ENCODE measurements around the gene BAZ1A. TPM values are rescaled to one million over a fixed set of nuclear protein-coding genes. Genes with fewer than 3 reads are reported as not detected.

Gene BAZ1A
- total RNA-seq, 2 experiments from 2014 or later, result 47.4 to 49.4 TPM

GRCh38 chr14:34775342-34775741 is 99.8 kb downstream of the BAZ1A start:
- H3K4me1 Mint-ChIP-seq (ENCODE audit: low read depth), result no peaks in the 10 kb centered on the region
- H3K4me3 Mint-ChIP-seq, result no peak overlapping the region
- POLR2A ChIA-PET, result no interaction called here
- DNase-seq (no peak), ATAC-seq (no peak)
- intact Hi-C loops (cut with micrococcal nuclease), result no loop called here
- CTCF ChIA-PET, result no interaction called here
- H3K36me3 Mint-ChIP-seq (ENCODE audit: low read depth), result peaks cover 46% of the 10 kb centered on the region
- TF ChIP-seq CTCF (IDR thresholded peaks at IDR 0.05), result no peak
- no peaks in the 10 kb centered on the region for H3K27me3 Mint-ChIP-seq
- no peak overlapping the region for H3K27ac Mint-ChIP-seq
- no peaks in the 10 kb centered on the region for H3K9me3 Mint-ChIP-seq

- no peak for TF ChIP-seq CTCF (IDR thresholded peaks at IDR 0.05)
- H3K27ac Mint-ChIP-seq, result no peak overlapping the region
- no peak for ATAC-seq
Observed at GRCh38 chr14:34770901-34771300, 104.3 kb downstream of the BAZ1A start.

GRCh38 chr14:34766606-34767005 is 108.6 kb downstream of the BAZ1A start:
- Mint-ChIP-seq H3K27ac (no peak overlapping the region), H3K4me3 (no peak overlapping the region), H3K4me1 (ENCODE audit: low read depth) (peaks cover 2% of the 10 kb centered on the region), H3K36me3 (ENCODE audit: low read depth) (peaks cover 21% of the 10 kb centered on the region), H3K27me3 (no peaks in the 10 kb centered on the region), H3K9me3 (no peaks in the 10 kb centered on the region)
- CTCF ChIA-PET, result interaction anchor here (1.2 kb wide), 1 partner anchor 17 kb away, joined by 3 read pairs; no protein-coding TSS in a partner anchor
- POLR2A ChIA-PET, result no interaction called here
- TF ChIP-seq CTCF (IDR thresholded peaks at IDR 0.05), result no peak
- DNase-seq, result no peak
- no peak for ATAC-seq
- intact Hi-C loops (cut with micrococcal nuclease), result no loop called here

More at GRCh38 chr14:34770901-34771300, 104.3 kb downstream of the BAZ1A start:
- peaks cover 2% of the 10 kb centered on the region for H3K4me1 Mint-ChIP-seq (ENCODE audit: low read depth)
- H3K27me3 Mint-ChIP-seq, result no peaks in the 10 kb centered on the region
- ChIA-PET CTCF (interaction anchor here (1.0 to 1.7 kb wide), 2 partner anchors 98 to 254 kb away, joined by 3 to 4 read pairs; no protein-coding TSS in a partner anchor), POLR2A (no interaction called here)
- H3K9me3 Mint-ChIP-seq, result no peaks in the 10 kb centered on the region
- peaks cover 25% of the 10 kb centered on the region for H3K36me3 Mint-ChIP-seq (ENCODE audit: low read depth)
- no peak overlapping the region for H3K4me3 Mint-ChIP-seq
- intact Hi-C loops (cut with micrococcal nuclease), result no loop called here
- DNase-seq, result no peak

- POLR2A ChIA-PET, result no interaction called here
- CTCF ChIA-PET, result interaction anchor here (0.9 kb wide), 1 partner anchor 32 kb away, joined by 3 read pairs; no protein-coding TSS in a partner anchor
- intact Hi-C loops (cut with micrococcal nuclease), result no loop called here
- H3K27ac Mint-ChIP-seq, result no peak overlapping the region
- H3K9me3 Mint-ChIP-seq, result no peaks in the 10 kb centered on the region
- H3K36me3 Mint-ChIP-seq (ENCODE audit: low read depth), result peaks cover 23% of the 10 kb centered on the region
- no peak for TF ChIP-seq CTCF (IDR thresholded peaks at IDR 0.05)
- H3K4me1 Mint-ChIP-seq (ENCODE audit: low read depth), result peaks cover 2% of the 10 kb centered on the region
- ATAC-seq (no peak), DNase-seq (no peak)
- no peaks in the 10 kb centered on the region for H3K27me3 Mint-ChIP-seq
- H3K4me3 Mint-ChIP-seq, result no peak overlapping the region
Observed at GRCh38 chr14:34766060-34766459, 109.1 kb downstream of the BAZ1A start.

GRCh38 chr14:34755215-34755614 is 119.9 kb downstream of the BAZ1A start:
- Mint-ChIP-seq H3K9me3 (no peaks in the 10 kb centered on the region), H3K27me3 (no peaks in the 10 kb centered on the region), H3K4me3 (no peak overlapping the region), H3K36me3 (ENCODE audit: low read depth) (peaks cover 31% of the 10 kb centered on the region), H3K4me1 (ENCODE audit: low read depth) (no peaks in the 10 kb centered on the region), H3K27ac (no peak overlapping the region)
- ChIA-PET POLR2A (no interaction called here), CTCF (no interaction called here)
- no peak for TF ChIP-seq CTCF (IDR thresholded peaks at IDR 0.05)
- no peak for ATAC-seq
- DNase-seq, result no peak
- intact Hi-C loops (cut with micrococcal nuclease), result no loop called here

All from activated CD8-positive, alpha-beta T cell treated with anti-CD3 and anti-CD28 coated beads for 36 hours (primary cell).